Thyroid gland (tissue), 4 donors: ENCODE data around the gene UBE2Z. TPM values are rescaled to one million over a fixed set of nuclear protein-coding genes. Genes with fewer than 3 reads are reported as not detected.

Source experiments
- DNase-seq, 2 donors: peaks; one replicate each; pipeline ENCODE4 v3.0.0-alpha.2; 2019
- H3K27ac ChIP-seq, 3 donors: fragments of 200-600 bp; sonication (generic); 1 replicate in 2 of 3; 2 replicates in 1 of 3; pipeline ENCODE4 v1.5.1; 2016 to 2019; ENCODE audit warnings: mild to moderate bottlenecking in 1 of 3, moderate library complexity in 1 of 3
- H3K27me3 ChIP-seq: fragments of 200-600 bp; sonication (generic); one replicate; pipeline ENCODE4 v1.5.1; 2019
- H3K36me3 ChIP-seq, 2 donors: fragments of 200-600 bp; sonication (generic); one replicate each; pipeline ENCODE4 v1.5.1; 2016 to 2019
- H3K4me1 ChIP-seq, 2 donors: fragments of 200-600 bp; sonication (generic); one replicate each; pipeline ENCODE4 v1.5.1; 2017 to 2019
- H3K4me3 ChIP-seq, 3 donors: fragments of 200-600 bp; sonication (generic); replicated peaks in 1 of 3; 1 replicate in 2 of 3; 2 replicates in 1 of 3; pipeline ENCODE4 v1.5.1; 2016; ENCODE audit warnings: mild to moderate bottlenecking in 1 of 3
- H3K9me3 ChIP-seq: fragments of 200-600 bp; sonication (generic); one replicate; pipeline ENCODE4 v1.5.1; 2017
- CTCF ChIP-seq, 6 experiments: fragments of 200-600 bp in 3 of 6; fragments of 450-650 bp in 3 of 6; sonication (generic) in 3 of 6; IDR thresholded peaks; one replicate each; pipeline ENCODE4 v1.5.1; 2016 to 2019; ENCODE audit warnings: antibody characterized with exemption in 6 of 6, mild to moderate bottlenecking in 2 of 6, inconsistent platforms in 1 of 6, moderate library complexity in 1 of 6
- POLR2A ChIP-seq, 2 donors: fragments of 450-650 bp; IDR thresholded peaks; one replicate each; pipeline ENCODE4 v1.6.1; 2017; ENCODE audit warnings: antibody characterized with exemption in 2 of 2, mild to moderate bottlenecking in 2 of 2, moderate library complexity in 1 of 2
- WGBS, 2 donors: methylation state at CpG; one replicate each; pipeline ENCODE4 v1.1.5; 2017; 5-methylcytosine and 5-hydroxymethylcytosine counted together
- intact Hi-C: fragments of 100-400 bp; cut with DNase I; formaldehyde crosslinking; loops from one replicate; pipeline ENCODE4 v1.15.1; 2023
- total RNA-seq, 4 donors: library from RNA; depleted of rRNA; stranded (reverse); fragments of >200 nt; gene quantifications; one replicate each; pipeline ENCODE4 v1.2.3, GENCODE V29; 2016

The UBE2Z gene
- total RNA-seq, 4 donors from 2014 or later: 80.9 to 103 (median 99.0) TPM

GRCh38 chr17:48951572-48951971 lies 43.4 kb downstream of the UBE2Z start:
- no peak for DNase-seq
- Histone ChIP-seq H3K4me3 (no peak overlapping the region), H3K4me1 (no peaks in the 10 kb centered on the region), H3K27me3 (no peaks in the 10 kb centered on the region), H3K9me3 (no peaks in the 10 kb centered on the region), H3K36me3 (no peaks in the 10 kb centered on the region), H3K27ac (no peak overlapping the region)
- intact Hi-C loops: no loop called here
- WGBS, 2 donors: 70 to 77% methylated on average over 5 of the region's 5 CpGs
- TF ChIP-seq CTCF (IDR thresholded peaks at IDR 0.05) (no peak), POLR2A (IDR thresholded peaks at IDR 0.05) (no peak)

GRCh38 chr17:48952904-48953303 lies 44.7 kb downstream of the UBE2Z start:
- H3K4me1 ChIP-seq: no peaks in the 10 kb centered on the region
- TF ChIP-seq CTCF (IDR thresholded peaks at IDR 0.05): no peak
- TF ChIP-seq POLR2A (IDR thresholded peaks at IDR 0.05): no peak
- no peaks in the 10 kb centered on the region for H3K36me3 ChIP-seq
- WGBS, 2 donors: 39 to 51% methylated on average over 5 of the region's 5 CpGs
- no peaks in the 10 kb centered on the region for H3K27me3 ChIP-seq
- H3K27ac ChIP-seq: no peak overlapping the region
- no peak for DNase-seq
- H3K4me3 ChIP-seq: no peak overlapping the region
- intact Hi-C loops: no loop called here
- H3K9me3 ChIP-seq: no peaks in the 10 kb centered on the region

GRCh38 chr17:48954300-48954755 lies 46.1 kb downstream of the UBE2Z start:
- Histone ChIP-seq H3K4me3 (no peak overlapping the region), H3K36me3 (no peaks in the 10 kb centered on the region), H3K4me1 (no peaks in the 10 kb centered on the region), H3K27me3 (no peaks in the 10 kb centered on the region), H3K27ac (no peak overlapping the region), H3K9me3 (no peaks in the 10 kb centered on the region)
- 35 to 41% methylated on average over 7 of the region's 7 CpGs for WGBS, 2 donors
- intact Hi-C loops: no loop called here
- DNase-seq: no peak
- no peak for TF ChIP-seq POLR2A (IDR thresholded peaks at IDR 0.05)

- Histone ChIP-seq H3K4me1 (no peaks in the 10 kb centered on the region), H3K9me3 (no peaks in the 10 kb centered on the region), H3K27ac (no peak overlapping the region), H3K27me3 (no peaks in the 10 kb centered on the region), H3K4me3 (no peak overlapping the region), H3K36me3 (no peaks in the 10 kb centered on the region)
- no peak for DNase-seq
- 25 to 29% methylated on average over 10 to 11 of the region's 11 CpGs for WGBS, 2 donors
- TF ChIP-seq CTCF (IDR thresholded peaks at IDR 0.05) (no peak), POLR2A (IDR thresholded peaks at IDR 0.05) (no peak)
- intact Hi-C loops: no loop called here
Observed at GRCh38 chr17:48960834-48961515, 52.8 kb downstream of the UBE2Z start.

- DNase-seq: no peak
- H3K9me3 ChIP-seq: no peaks in the 10 kb centered on the region
- no peaks in the 10 kb centered on the region for H3K4me1 ChIP-seq
- TF ChIP-seq POLR2A (IDR thresholded peaks at IDR 0.05) (no peak), CTCF (IDR thresholded peaks at IDR 0.05) (no peak)
- H3K36me3 ChIP-seq: no peaks in the 10 kb centered on the region
- 37 to 40% methylated on average over 10 of the region's 10 CpGs for WGBS, 2 donors
- H3K4me3 ChIP-seq: no peak overlapping the region
- intact Hi-C loops: no loop called here
- no peaks in the 10 kb centered on the region for H3K27me3 ChIP-seq
- H3K27ac ChIP-seq: no peak overlapping the region
Observed at GRCh38 chr17:48961516-48962233, 53.5 kb downstream of the UBE2Z start.
